DMS53 treated with DMSO at 0.1 percent for 48 hours (cell line): Measurements from ENCODE around the gene LTB4R2.

Experiments
- DNase-seq: peaks from one replicate; lab custom pipeline; 2025; ENCODE audit not compliant: unreplicated experiment; lab: John Stamatoyannopoulos, UW

Gene LTB4R2

GRCh38 chr14:24277071-24277470, 32.9 kb upstream of the LTB4R2 start:
- DNase-seq: no peak

GRCh38 chr14:24277606-24278321, 32.2 kb upstream of the LTB4R2 start:
- DNase-seq: no peak

- no peak for DNase-seq
Measured at GRCh38 chr14:24278424-24278823, 31.5 kb upstream of the LTB4R2 start.

- DNase-seq: no peak
Measured at GRCh38 chr14:24279301-24280186, 30.4 kb upstream of the LTB4R2 start.

GRCh38 chr14:24280797-24281460, 29.0 kb upstream of the LTB4R2 start:
- no peak for DNase-seq

- no peak for DNase-seq
Measured at GRCh38 chr14:24281636-24282035, 28.3 kb upstream of the LTB4R2 start.

- DNase-seq: no peak
Measured at GRCh38 chr14:24282736-24283135, 27.2 kb upstream of the LTB4R2 start.

- DNase-seq: no peak
Measured at GRCh38 chr14:24283796-24284460, 26.0 kb upstream of the LTB4R2 start.

- DNase-seq: no peak
Measured at GRCh38 chr14:24284501-24285035, 25.4 kb upstream of the LTB4R2 start.

- DNase-seq: no peak
Measured at GRCh38 chr14:24285351-24285750, 24.6 kb upstream of the LTB4R2 start.

GRCh38 chr14:24286996-24287395, 22.9 kb upstream of the LTB4R2 start:
- no peak for DNase-seq

- DNase-seq: no peak
Measured at GRCh38 chr14:24289649-24290280, 20.2 kb upstream of the LTB4R2 start.

GRCh38 chr14:24290746-24291145, 19.2 kb upstream of the LTB4R2 start:
- no peak for DNase-seq

GRCh38 chr14:24291446-24292117, 18.4 kb upstream of the LTB4R2 start:
- DNase-seq: no peak

- DNase-seq: no peak
Measured at GRCh38 chr14:24292118-24292807, 17.7 kb upstream of the LTB4R2 start.

- no peak for DNase-seq
Measured at GRCh38 chr14:24293525-24293924, 16.4 kb upstream of the LTB4R2 start.

GRCh38 chr14:24296341-24297157, 13.4 kb upstream of the LTB4R2 start:
- peak; percentile 23 for DNase-seq

GRCh38 chr14:24297190-24297964, 12.6 kb upstream of the LTB4R2 start:
- DNase-seq: peak; percentile 3
